A549 (cell line): ENCODE results near the gene GLIPR2.

Experiments used
- EP300 ChIP-seq, 2 experiments: fragments of >200 bp; sonication (Bioruptor Twin); formaldehyde crosslinking; IDR thresholded peaks; 2 replicates in 1 of 2; 3 replicates in 1 of 2; pipeline ENCODE4 v1.6.1; 2016 to 2017
- POLR2A ChIP-seq: IDR thresholded peaks from 2 replicates; pipeline ENCODE4 v1.6.1; 2012; ENCODE audit warnings: mild to moderate bottlenecking, low read length

DNA sequence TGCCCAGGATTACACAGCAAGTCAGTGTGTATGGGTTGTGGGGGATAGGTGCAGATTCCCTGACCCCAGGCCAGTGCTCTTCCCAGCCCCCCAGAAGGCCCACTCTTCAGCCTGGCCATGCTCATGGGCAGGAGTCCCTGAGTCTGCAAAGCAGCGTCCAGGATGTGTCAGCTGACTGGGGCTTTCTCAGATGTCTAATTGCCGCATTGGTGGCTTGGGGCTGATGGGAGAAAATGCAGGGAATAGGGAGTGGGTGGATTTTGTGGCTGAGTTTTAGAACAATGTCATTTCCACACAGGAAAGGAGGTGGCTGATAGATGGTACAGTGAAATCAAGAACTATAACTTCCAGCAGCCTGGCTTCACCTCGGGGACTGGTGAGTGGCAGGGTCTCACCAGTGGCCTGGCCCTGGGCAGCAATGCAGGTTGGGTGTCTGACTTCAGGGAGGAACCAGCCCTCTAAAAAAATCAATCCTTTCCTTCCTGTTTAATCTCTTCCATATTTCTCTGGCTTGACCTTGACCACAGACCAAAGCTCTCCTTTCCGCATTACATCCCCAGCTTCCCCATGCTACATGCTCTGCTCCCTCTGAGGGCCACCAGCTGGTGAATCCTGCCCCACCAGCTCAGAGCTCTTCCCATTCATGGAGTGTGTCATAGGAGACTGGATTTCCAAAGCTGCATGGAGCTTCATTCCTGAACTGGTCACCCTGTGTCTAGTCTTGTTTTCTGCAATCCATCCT is 14.2 kb downstream of the GLIPR2 start:
- TF ChIP-seq POLR2A (no peak), EP300 (IDR thresholded peaks at IDR 0.05) (no peak)
